IPS-18c (cell line): ENCODE data around the gene ITGA6.

Source experiments
- H3K4me3 ChIP-seq: 2 replicates; pipeline ENCODE4 v1.7.0; 2013; ENCODE audit warnings: low read depth, mild to moderate bottlenecking, low read length, moderate library complexity; ENCODE audit not compliant: insufficient read depth
- H3K9me3 ChIP-seq: one replicate; pipeline ENCODE4 v1.6.1; 2013; ENCODE audit warnings: mild to moderate bottlenecking, low read length, moderate library complexity; ENCODE audit not compliant: control insufficient read depth, insufficient read depth

ITGA6 gene

GRCh38 chr2:172427256-172427989, at the start of gene ITGA6:
ITGA6 (plus strand) TSS chr2:172427586.
- Histone ChIP-seq H3K9me3 (no peaks in the 10 kb centered on the region), H3K4me3 (peak within 1 kb of the TSS; percentile 92)

GRCh38 chr2:172380436-172381274, 46.7 kb upstream of the ITGA6 start:
- Histone ChIP-seq H3K9me3 (no peaks in the 10 kb centered on the region), H3K4me3 (no peak overlapping the region)

GRCh38 chr2:172381275-172382027, 45.9 kb upstream of the ITGA6 start:
- no peak overlapping the region for H3K4me3 ChIP-seq
- H3K9me3 ChIP-seq: no peaks in the 10 kb centered on the region

- no peak overlapping the region for H3K4me3 ChIP-seq
Observed at GRCh38 chr2:172387361-172387760, 40.0 kb upstream of the ITGA6 start.

GRCh38 chr2:172389685-172390339, 37.6 kb upstream of the ITGA6 start:
- no peaks in the 10 kb centered on the region for H3K9me3 ChIP-seq
- H3K4me3 ChIP-seq: no peak overlapping the region

More at GRCh38 chr2:172387361-172387760, 40.0 kb upstream of the ITGA6 start:
- no peaks in the 10 kb centered on the region for H3K9me3 ChIP-seq

GRCh38 chr2:172394002-172394401, 33.4 kb upstream of the ITGA6 start:
- Histone ChIP-seq H3K4me3 (no peak overlapping the region), H3K9me3 (no peaks in the 10 kb centered on the region)

GRCh38 chr2:172395503-172395902, 31.9 kb upstream of the ITGA6 start:
- H3K9me3 ChIP-seq: no peaks in the 10 kb centered on the region
- no peak overlapping the region for H3K4me3 ChIP-seq

- Histone ChIP-seq H3K4me3 (no peak overlapping the region), H3K9me3 (no peaks in the 10 kb centered on the region)
Observed at GRCh38 chr2:172397148-172397834, 30.1 kb upstream of the ITGA6 start.

- Histone ChIP-seq H3K4me3 (no peak overlapping the region), H3K9me3 (no peaks in the 10 kb centered on the region)
Observed at GRCh38 chr2:172398440-172398839, 28.9 kb upstream of the ITGA6 start.

GRCh38 chr2:172399765-172400164, 27.6 kb upstream of the ITGA6 start:
- Histone ChIP-seq H3K9me3 (no peaks in the 10 kb centered on the region), H3K4me3 (no peak overlapping the region)

GRCh38 chr2:172402198-172402597, 25.2 kb upstream of the ITGA6 start:
- Histone ChIP-seq H3K9me3 (no peaks in the 10 kb centered on the region), H3K4me3 (no peak overlapping the region)

GRCh38 chr2:172403402-172403801, 24.0 kb upstream of the ITGA6 start:
- Histone ChIP-seq H3K4me3 (no peak overlapping the region), H3K9me3 (no peaks in the 10 kb centered on the region)

GRCh38 chr2:172403881-172404468, 23.4 kb upstream of the ITGA6 start:
- H3K4me3 ChIP-seq: no peak overlapping the region

GRCh38 chr2:172404824-172405223, 22.6 kb upstream of the ITGA6 start:
- H3K9me3 ChIP-seq: no peaks in the 10 kb centered on the region
- H3K4me3 ChIP-seq: no peak overlapping the region

More at GRCh38 chr2:172403881-172404468, 23.4 kb upstream of the ITGA6 start:
- no peaks in the 10 kb centered on the region for H3K9me3 ChIP-seq

- Histone ChIP-seq H3K9me3 (no peaks in the 10 kb centered on the region), H3K4me3 (no peak overlapping the region)
Observed at GRCh38 chr2:172405673-172406072, 21.7 kb upstream of the ITGA6 start.

GRCh38 chr2:172408143-172408766, 19.1 kb upstream of the ITGA6 start:
- H3K9me3 ChIP-seq: no peaks in the 10 kb centered on the region

More at GRCh38 chr2:172408143-172408766, 19.1 kb upstream of the ITGA6 start:
- no peak overlapping the region for H3K4me3 ChIP-seq
